A549 (cell line): ENCODE measurements around the gene CHN1. TPM values are rescaled to one million over a fixed set of nuclear protein-coding genes. Genes with fewer than 3 reads are reported as not detected.

Source experiments
- ATAC-seq, 2 experiments: fragments of 200-7000 bp in 1 of 2; fragments of >200 bp in 1 of 2; cut with Nextera tagmentation in 1 of 2; cut with Tn5 transposase in 1 of 2; 3 replicates each; pipeline versions ENCODE4 v1.8.0 to v1.9.1; 2018 to 2020; ENCODE audit warnings: mild to moderate bottlenecking in 1 of 2, moderate library complexity in 1 of 2
- CTCF ChIA-PET: fragments of 300-600 bp; sonication (Branson Sonifier 250); formaldehyde crosslinking; extraction: SDS; loops from one replicate; lab custom pipeline; 2021; ENCODE audit warnings: antibody characterized with exemption, inconsistent platforms; lab: Yijun Ruan, JAX
- POLR2A ChIA-PET: fragments of 350-600 bp; formaldehyde crosslinking; extraction: SDS; loops from one replicate; lab custom pipeline; 2021; ENCODE audit warnings: antibody characterized with exemption, inconsistent platforms; lab: Yijun Ruan, JAX
- DNase-seq, 2 experiments: peaks; one replicate each; pipeline versions ENCODE4 v3.0.0 to v3.0.0-alpha.2; 2011 to 2016; ENCODE audit warnings: low read depth in 1 of 2, low spot score in 1 of 2
- FAIRE-seq: peaks from 2 replicates; lab custom pipeline; 2011; peaks lifted over from hg19 to GRCh38; lab: Jason Lieb, UNC
- H3K27ac ChIP-seq, 2 experiments: fragments of >200 bp; sonication (Bioruptor Twin); formaldehyde crosslinking; 3 replicates each; pipeline ENCODE4 v1.5.1; 2016 to 2017
- H3K4me1 ChIP-seq: fragments of >200 bp; sonication (Bioruptor Twin); formaldehyde crosslinking; 3 replicates; pipeline ENCODE4 v1.6.1; 2016
- H3K4me2 ChIP-seq: fragments of >200 bp; sonication (Bioruptor Twin); formaldehyde crosslinking; 3 replicates; pipeline ENCODE4 v1.6.1; 2016
- H3K4me3 ChIP-seq: fragments of >200 bp; sonication (Bioruptor Twin); formaldehyde crosslinking; 3 replicates; pipeline ENCODE4 v1.5.1; 2016
- H3K9me3 ChIP-seq: fragments of >200 bp; sonication (Bioruptor Twin); formaldehyde crosslinking; 3 replicates; pipeline ENCODE4 v1.6.1; 2016
- ATOH8 ChIP-seq: fragments of 250-450 bp; sonication (Bioruptor Pico); IDR thresholded peaks from 2 replicates; pipeline ENCODE4 v1.5.0; 2020; ENCODE audit warnings: low read depth, mild to moderate bottlenecking, moderate library complexity
- BCL3 ChIP-seq: fragments of >200 bp; sonication (Bioruptor Twin); formaldehyde crosslinking; IDR thresholded peaks from 3 replicates; pipeline ENCODE4 v1.6.1; 2016
- BHLHE40 ChIP-seq: IDR thresholded peaks from 2 replicates; pipeline ENCODE4 v1.6.1; 2012; ENCODE audit warnings: low read depth, low read length, inconsistent platforms
- CHD2 ChIP-seq: fragments of 150-350 bp; IDR thresholded peaks from 2 replicates; pipeline ENCODE4 v1.6.1; 2014; ENCODE audit warnings: low read length; ENCODE audit not compliant: partially characterized antibody
- CTCF ChIP-seq: fragments of >200 bp; sonication (Bioruptor Twin); formaldehyde crosslinking; IDR thresholded peaks from 3 replicates; pipeline ENCODE4 v1.5.1; 2016
- EHF ChIP-seq: fragments of 250-450 bp; sonication (Bioruptor Pico); IDR thresholded peaks from 2 replicates; pipeline ENCODE4 v1.5.0; 2020; ENCODE audit warnings: mild to moderate bottlenecking
- EHMT2 ChIP-seq: fragments of 200-600 bp; sonication (generic); IDR thresholded peaks from 2 replicates; pipeline ENCODE4 v1.6.1; 2016; ENCODE audit warnings: antibody characterized with exemption, low read depth, mild to moderate bottlenecking, moderate library complexity
- ELK1 ChIP-seq: fragments of 150-350 bp; IDR thresholded peaks from 2 replicates; pipeline ENCODE4 v1.6.1; 2014; ENCODE audit warnings: low read depth, mild to moderate bottlenecking, low read length
- ESRRA ChIP-seq: fragments of 150-350 bp; IDR thresholded peaks from 2 replicates; pipeline ENCODE4 v1.6.1; 2014; ENCODE audit warnings: mild to moderate bottlenecking, low read length, borderline replicate concordance
- GATA3 ChIP-seq: IDR thresholded peaks from 2 replicates; pipeline ENCODE4 v1.6.1; 2012; ENCODE audit warnings: borderline replicate concordance
- HDAC2 ChIP-seq: fragments of 200-600 bp; sonication (generic); IDR thresholded peaks from 2 replicates; pipeline ENCODE4 v1.6.1; 2016
- HEYL ChIP-seq: fragments of 250-450 bp; sonication (Bioruptor Pico); IDR thresholded peaks from 2 replicates; pipeline ENCODE4 v1.8.0; 2021; ENCODE audit warnings: mild to moderate bottlenecking, moderate library complexity
- HMGXB4 ChIP-seq: fragments of 250-450 bp; sonication (Bioruptor Pico); IDR thresholded peaks from 2 replicates; pipeline ENCODE4 v1.5.0; 2021; ENCODE audit warnings: mild to moderate bottlenecking, moderate library complexity, borderline replicate concordance
- HOXA7 ChIP-seq: fragments of 250-450 bp; sonication (Bioruptor Pico); IDR thresholded peaks from 2 replicates; pipeline ENCODE4 v1.5.0; 2020; ENCODE audit warnings: mild to moderate bottlenecking, moderate library complexity
- MAX ChIP-seq: IDR thresholded peaks from 2 replicates; pipeline ENCODE4 v1.6.1; 2012
- POLR2AphosphoS2 ChIP-seq: conservative IDR thresholded peaks from 2 replicates; pipeline ENCODE4 v1.6.1; 2012; ENCODE audit warnings: low read length, improper control_type of control experiment, inconsistent platforms
- RARB ChIP-seq: fragments of 250-450 bp; sonication (Bioruptor Pico); IDR thresholded peaks from 2 replicates; pipeline ENCODE4 v1.8.0; 2021; ENCODE audit warnings: mild to moderate bottlenecking, moderate library complexity
- RFX5 ChIP-seq: fragments of 450-650 bp; IDR thresholded peaks from 2 replicates; pipeline ENCODE4 v1.7.1; 2014; ENCODE audit warnings: antibody characterized with exemption, mild to moderate bottlenecking, moderate library complexity
- RNF2 ChIP-seq: fragments of 200-600 bp; sonication (generic); IDR thresholded peaks from 2 replicates; pipeline ENCODE4 v1.6.1; 2016; ENCODE audit warnings: low read depth, mild to moderate bottlenecking, antibody characterized with exemption, moderate library complexity, borderline replicate concordance
- SMC3 ChIP-seq: fragments of >200 bp; sonication (Bioruptor Twin); formaldehyde crosslinking; IDR thresholded peaks from 3 replicates; pipeline ENCODE4 v1.6.1; 2018; ENCODE audit warnings: inconsistent platforms
- TFCP2L1 ChIP-seq: fragments of 250-450 bp; sonication (Bioruptor Pico); IDR thresholded peaks from 2 replicates; pipeline ENCODE4 v1.5.0; 2021; ENCODE audit warnings: mild to moderate bottlenecking
- USF2 ChIP-seq: fragments of 450-650 bp; IDR thresholded peaks from 2 replicates; pipeline ENCODE4 v1.6.1; 2014; ENCODE audit warnings: antibody characterized with exemption
- ZC3H11A ChIP-seq: fragments of 450-650 bp; IDR thresholded peaks from 2 replicates; pipeline ENCODE4 v1.6.1; 2014; ENCODE audit warnings: antibody characterized with exemption, mild to moderate bottlenecking
- ZSCAN20 ChIP-seq: fragments of 250-450 bp; sonication (Bioruptor Pico); IDR thresholded peaks from 2 replicates; pipeline ENCODE4 v1.8.0; 2022; ENCODE audit warnings: mild to moderate bottlenecking, moderate library complexity
- WGBS: methylation state at CpG from one replicate; pipeline ENCODE4 v1.1.6; 2017; ENCODE audit errors: missing lambda C conversion rate; 5-methylcytosine and 5-hydroxymethylcytosine counted together
- polyA plus RNA-seq, 4 experiments: library from polyadenylated mRNA; depleted of rRNA in 3 of 4; stranded (reverse); fragments of >200 nt; fragmentation: RNase III in 1 of 4; extraction: RNeasy Plus Mini Kit Qiagen cat#74134 plus additional on column Dnase treatment in 1 of 4; gene quantifications; 2 replicates in 3 of 4; 3 replicates in 1 of 4; pipeline ENCODE4 v1.2.3, GENCODE V29; 2011 to 2017

The CHN1 gene
- polyA plus RNA-seq, 2 of the 4 experiments (the other 2 are of a cell fraction) = 20.9 to 46.6 TPM

- no peak for FAIRE-seq
- Histone ChIP-seq H3K9me3 (no peaks in the 10 kb centered on the region), H3K27ac (no peak overlapping the region), H3K4me2 (no peak overlapping the region), H3K4me3 (no peak overlapping the region)
- no peak for DNase-seq
- POLR2A ChIA-PET = no interaction called here
- no peak for ATAC-seq
- TF ChIP-seq ATOH8 (CRISPR knock-in tag) (no peak), TFCP2L1 (CRISPR knock-in tag) (no peak), ZSCAN20 (no peak), RARB (CRISPR knock-in tag) (no peak), HMGXB4 (CRISPR knock-in tag) (no peak), MAX (no peak), HEYL (CRISPR knock-in tag) (no peak), CTCF (no peak), CHD2 (no peak), ESRRA (no peak), HOXA7 (CRISPR knock-in tag) (no peak), ZC3H11A (no peak), GATA3 (no peak)
- TF ChIP-seq, all 56 proteins: peak for 0
- no peaks in the 10 kb centered on the region for H3K4me1 ChIP-seq
- 74% methylated on average over 5 of the region's 5 CpGs for WGBS
- CTCF ChIA-PET = interaction anchor here (0.7 to 3.6 kb wide), 3 partner anchors 9 to 205 kb away, joined by 3 to 29 read pairs (median 7); no protein-coding TSS in a partner anchor
These were observed 224.9 kb downstream of the CHN1 start for GRCh38 chr2:174780191-174780840.

GRCh38 chr2:174779361-174779928 is 225.7 kb downstream of the CHN1 start:
- WGBS = 67% methylated on average over 5 of the region's 5 CpGs
- ATAC-seq = no peak
- DNase-seq = no peak
- no peak overlapping the region for H3K27ac ChIP-seq
- FAIRE-seq = no peak
- CTCF ChIA-PET = interaction anchor here (0.6 to 2.7 kb wide), 5 partner anchors 15 to 206 kb away, joined by 3 to 7 read pairs (median 3); partner anchors contain the start of gene CHRNA1
- H3K9me3 ChIP-seq = no peaks in the 10 kb centered on the region
- H3K4me2 ChIP-seq = no peak overlapping the region
- no peaks in the 10 kb centered on the region for H3K4me1 ChIP-seq
- TF ChIP-seq POLR2AphosphoS2 (no peak), ZC3H11A (no peak), BHLHE40 (no peak), ELK1 (no peak), USF2 (no peak), ZSCAN20 (no peak), RFX5 (no peak), EHF (CRISPR knock-in tag) (no peak), RNF2 (no peak), EHMT2 (no peak), ESRRA (no peak), MAX (no peak), SMC3 (no peak), BCL3 (no peak), GATA3 (no peak), HOXA7 (CRISPR knock-in tag) (no peak), HDAC2 (no peak)
- POLR2A ChIA-PET = no interaction called here
- H3K4me3 ChIP-seq = no peak overlapping the region
